ENCODE data around the gene PHF11.

PHF11 gene

DNA sequence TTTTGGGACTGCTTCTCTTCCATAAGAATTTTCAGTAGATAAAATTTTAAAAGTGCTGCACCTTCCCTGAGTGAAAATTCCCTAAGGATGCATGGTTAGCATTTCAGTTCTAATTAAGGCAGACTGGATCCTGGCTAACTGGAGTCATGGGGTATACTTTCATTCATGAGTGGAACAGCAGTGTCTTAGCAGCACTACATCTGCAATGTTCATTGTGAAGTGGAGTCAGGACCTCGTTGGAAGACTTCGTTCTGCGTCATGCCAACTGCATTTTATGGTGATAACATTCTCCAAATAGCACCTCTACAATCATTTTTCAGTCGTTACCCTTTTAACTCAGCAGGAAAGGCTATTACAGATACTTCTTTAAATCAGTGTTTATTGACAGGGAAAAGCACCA is 25.5 kb downstream of the PHF11 start:
- no peak overlapping the region for H3K18ac ChIP-seq (ENCODE audit: low read length)
- H2AFZ ChIP-seq (ENCODE audit: low read length), result no peak overlapping the region
- H2BK15ac ChIP-seq (ENCODE audit: low read length), result no peak overlapping the region
- no peak for DNase-seq (ENCODE audit: low spot score)
- H3K79me1 ChIP-seq (ENCODE audit: low read depth, low read length), result no peaks in the 10 kb centered on the region
- WGBS, 2 donors (ENCODE audit: extremely low coverage in 2 of 2, insufficient read length in 2 of 2, insufficient replicate concordance in 1 of 2), result no CpG with 5 or more reads among the region's 4 CpGs
- no peak overlapping the region for H3K9ac ChIP-seq (ENCODE audit: low read depth, low read length, poor library complexity)
- no peak overlapping the region for H3K4me3 ChIP-seq (ENCODE audit: low read length in 2 of 2)
- H3K23ac ChIP-seq (ENCODE audit: low read depth, low read length, poor library complexity), result no peak overlapping the region
- H3K4ac ChIP-seq (ENCODE audit: low read length), result no peak overlapping the region
- H3K27ac ChIP-seq (replicated peaks; ENCODE audit: low read length), result no peak overlapping the region
- H3K9me3 ChIP-seq (replicated peaks in 1 of 2; ENCODE audit: control insufficient read depth in 2 of 2, insufficient read depth in 1 of 2, low read depth in 1 of 2, low read length in 2 of 2), result no peaks in the 10 kb centered on the region
- H4K8ac ChIP-seq (ENCODE audit: low read depth, low read length), result no peak overlapping the region
- no peak overlapping the region for H4K91ac ChIP-seq (ENCODE audit: low read depth, low read length, poor library complexity)
- H2BK120ac ChIP-seq (ENCODE audit: low read depth, low read length), result no peak overlapping the region
- H3K27me3 ChIP-seq (ENCODE audit: control insufficient read depth in 3 of 3, insufficient read depth in 3 of 3, low read depth in 1 of 3, low read length in 3 of 3), result no peaks in the 10 kb centered on the region
- H2BK12ac ChIP-seq (ENCODE audit: low read length), result no peak overlapping the region
- H3K14ac ChIP-seq (ENCODE audit: low read length), result no peak overlapping the region
- H3K4me2 ChIP-seq (ENCODE audit: insufficient read depth, low read length, poor library complexity, severe bottlenecking), result no peak overlapping the region
- no peak overlapping the region for H2AK5ac ChIP-seq (ENCODE audit: low read depth, low read length)
- no peaks in the 10 kb centered on the region for H3K36me3 ChIP-seq (replicated peaks in 1 of 2; ENCODE audit: control insufficient read depth in 2 of 2, insufficient read depth in 2 of 2, low read length in 2 of 2)
- H3K4me1 ChIP-seq (ENCODE audit: control insufficient read depth in 2 of 2, insufficient read depth in 1 of 2, low read depth in 1 of 2, low read length in 2 of 2), result no peaks in the 10 kb centered on the region
- no peak overlapping the region for H2BK5ac ChIP-seq (ENCODE audit: low read length)

DNA sequence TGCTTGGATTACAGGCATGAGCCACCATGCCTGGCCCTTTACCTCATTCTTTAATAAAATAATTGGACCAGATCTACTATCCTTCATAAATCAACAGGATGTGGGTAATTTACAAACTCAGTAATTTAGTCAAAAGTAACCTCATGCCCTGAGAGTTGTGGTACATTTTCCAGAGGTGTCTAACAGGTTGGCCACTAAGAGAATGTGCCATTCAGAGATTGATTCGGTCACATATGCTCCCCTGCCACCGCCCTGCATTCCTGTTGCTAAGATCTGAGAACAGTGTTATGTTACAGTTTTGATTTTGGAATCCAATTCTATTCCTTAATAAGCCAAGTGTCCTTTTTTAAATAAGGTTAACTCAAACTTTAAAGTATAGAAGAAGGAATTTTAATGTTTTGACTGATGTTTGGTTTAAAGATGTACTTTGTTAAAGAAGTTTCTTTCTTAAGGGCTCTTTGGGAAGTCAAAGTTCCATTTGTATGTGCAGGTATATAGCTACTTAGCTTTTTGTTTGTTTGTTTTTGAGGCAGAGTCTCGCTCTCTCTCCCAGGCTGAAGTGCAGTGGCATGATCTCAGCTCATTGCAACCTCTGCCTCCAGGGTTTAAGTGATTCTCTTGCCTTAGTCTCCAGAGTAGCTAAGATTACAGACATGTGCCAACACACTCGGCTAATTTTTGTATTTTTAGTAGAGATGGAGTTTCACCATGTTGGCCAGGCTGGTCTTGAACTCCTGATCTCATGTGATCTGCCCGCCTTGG is 29.2 kb downstream of the PHF11 start:
- Histone ChIP-seq H3K9me3 (replicated peaks in 1 of 2; ENCODE audit: control insufficient read depth in 2 of 2, insufficient read depth in 1 of 2, low read depth in 1 of 2, low read length in 2 of 2) (no peaks in the 10 kb centered on the region), H3K14ac (ENCODE audit: low read length) (no peak overlapping the region), H2BK12ac (ENCODE audit: low read length) (no peak overlapping the region), H4K91ac (ENCODE audit: low read depth, low read length, poor library complexity) (no peak overlapping the region), H3K4me2 (ENCODE audit: insufficient read depth, low read length, poor library complexity, severe bottlenecking) (no peak overlapping the region), H3K27me3 (ENCODE audit: control insufficient read depth in 3 of 3, insufficient read depth in 3 of 3, low read depth in 1 of 3, low read length in 3 of 3) (no peaks in the 10 kb centered on the region), H2AFZ (ENCODE audit: low read length) (no peak overlapping the region), H2BK120ac (ENCODE audit: low read depth, low read length) (no peak overlapping the region), H2BK15ac (ENCODE audit: low read length) (no peak overlapping the region), H2BK5ac (ENCODE audit: low read length) (no peak overlapping the region), H3K9ac (ENCODE audit: low read depth, low read length, poor library complexity) (no peak overlapping the region), H4K8ac (ENCODE audit: low read depth, low read length) (no peak overlapping the region), H3K36me3 (replicated peaks in 1 of 2; ENCODE audit: control insufficient read depth in 2 of 2, insufficient read depth in 2 of 2, low read length in 2 of 2) (peaks cover 0 to 4% of the 10 kb centered on the region in 2 donors), H3K4me1 (ENCODE audit: control insufficient read depth in 2 of 2, insufficient read depth in 1 of 2, low read depth in 1 of 2, low read length in 2 of 2) (no peaks in the 10 kb centered on the region), H3K4me3 (ENCODE audit: low read length in 2 of 2) (no peak overlapping the region), H3K18ac (ENCODE audit: low read length) (no peak overlapping the region), H3K4ac (ENCODE audit: low read length) (no peak overlapping the region), H2AK5ac (ENCODE audit: low read depth, low read length) (no peak overlapping the region), H3K79me1 (ENCODE audit: low read depth, low read length) (no peaks in the 10 kb centered on the region), H3K23ac (ENCODE audit: low read depth, low read length, poor library complexity) (no peak overlapping the region), H3K27ac (replicated peaks; ENCODE audit: low read length) (no peak overlapping the region)
- DNase-seq (ENCODE audit: low spot score), result no peak
- WGBS, 2 donors (ENCODE audit: extremely low coverage in 2 of 2, insufficient read length in 2 of 2, insufficient replicate concordance in 1 of 2), result no CpG with 5 or more reads among the region's 5 CpGs

DNA sequence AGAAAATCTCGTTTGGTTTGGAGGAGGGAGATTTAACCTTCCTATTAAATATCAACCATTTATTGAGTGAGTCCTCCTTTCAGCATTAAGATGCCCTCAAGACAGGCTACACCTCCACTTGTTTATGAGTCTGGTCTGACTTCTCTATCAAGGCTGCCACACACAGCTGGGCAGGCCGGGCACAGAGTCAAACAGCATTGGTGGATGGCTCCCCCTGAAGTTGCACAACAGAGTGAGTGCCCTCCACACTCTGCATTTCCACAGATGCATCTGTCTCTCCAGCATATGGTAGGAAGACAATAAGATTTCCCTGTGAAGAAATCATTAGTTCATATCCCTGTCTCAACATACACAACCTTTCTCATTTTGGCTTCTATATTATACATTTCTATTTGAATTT is 31.4 kb downstream of the PHF11 start:
- Histone ChIP-seq H3K4me3 (ENCODE audit: low read length in 2 of 2) (no peak overlapping the region), H3K4me2 (ENCODE audit: insufficient read depth, low read length, poor library complexity, severe bottlenecking) (no peak overlapping the region), H3K9ac (ENCODE audit: low read depth, low read length, poor library complexity) (no peak overlapping the region), H2BK15ac (ENCODE audit: low read length) (no peak overlapping the region), H3K9me3 (replicated peaks in 1 of 2; ENCODE audit: control insufficient read depth in 2 of 2, insufficient read depth in 1 of 2, low read depth in 1 of 2, low read length in 2 of 2) (no peaks in the 10 kb centered on the region), H3K4me1 (ENCODE audit: control insufficient read depth in 2 of 2, insufficient read depth in 1 of 2, low read depth in 1 of 2, low read length in 2 of 2) (no peaks in the 10 kb centered on the region), H3K4ac (ENCODE audit: low read length) (no peak overlapping the region), H3K79me1 (ENCODE audit: low read depth, low read length) (no peaks in the 10 kb centered on the region), H3K36me3 (replicated peaks in 1 of 2; ENCODE audit: control insufficient read depth in 2 of 2, insufficient read depth in 2 of 2, low read length in 2 of 2) (peaks cover 0 to 16% of the 10 kb centered on the region in 2 donors), H4K91ac (ENCODE audit: low read depth, low read length, poor library complexity) (no peak overlapping the region), H3K27me3 (ENCODE audit: control insufficient read depth in 3 of 3, insufficient read depth in 3 of 3, low read depth in 1 of 3, low read length in 3 of 3) (no peaks in the 10 kb centered on the region), H3K18ac (ENCODE audit: low read length) (no peak overlapping the region), H2BK120ac (ENCODE audit: low read depth, low read length) (no peak overlapping the region), H3K27ac (replicated peaks; ENCODE audit: low read length) (no peak overlapping the region), H2BK12ac (ENCODE audit: low read length) (no peak overlapping the region), H2AFZ (ENCODE audit: low read length) (no peak overlapping the region), H4K8ac (ENCODE audit: low read depth, low read length) (no peak overlapping the region), H2AK5ac (ENCODE audit: low read depth, low read length) (no peak overlapping the region), H3K14ac (ENCODE audit: low read length) (no peak overlapping the region), H2BK5ac (ENCODE audit: low read length) (no peak overlapping the region), H3K23ac (ENCODE audit: low read depth, low read length, poor library complexity) (no peak overlapping the region)
- WGBS, 2 donors (ENCODE audit: extremely low coverage in 2 of 2, insufficient read length in 2 of 2, insufficient replicate concordance in 1 of 2), result no CpG with 5 or more reads among the region's 2 CpGs
- DNase-seq (ENCODE audit: low spot score), result no peak

DNA sequence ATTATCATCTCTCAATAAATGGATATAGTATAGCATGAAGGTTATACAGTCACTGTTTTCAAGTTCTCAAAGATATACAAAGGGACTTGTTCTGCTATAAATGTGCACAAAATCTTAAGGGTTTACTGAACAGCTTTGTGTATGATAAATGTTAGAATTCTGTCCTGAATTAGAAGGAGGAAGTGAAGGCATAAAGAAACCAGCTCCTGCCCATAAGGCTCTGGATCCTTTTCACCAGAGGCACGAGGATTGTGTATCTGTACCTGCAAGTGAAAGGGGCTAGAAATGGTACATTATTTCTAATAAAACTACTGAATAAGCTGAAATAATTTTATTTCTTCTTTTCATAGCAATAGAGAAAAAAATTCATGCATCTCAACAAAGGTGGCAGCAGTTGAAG is 32.4 kb downstream of the PHF11 start:
- Histone ChIP-seq H3K4me2 (ENCODE audit: insufficient read depth, low read length, poor library complexity, severe bottlenecking) (no peak overlapping the region), H3K9me3 (replicated peaks in 1 of 2; ENCODE audit: control insufficient read depth in 2 of 2, insufficient read depth in 1 of 2, low read depth in 1 of 2, low read length in 2 of 2) (no peaks in the 10 kb centered on the region), H2AK5ac (ENCODE audit: low read depth, low read length) (no peak overlapping the region), H2BK5ac (ENCODE audit: low read length) (no peak overlapping the region), H4K8ac (ENCODE audit: low read depth, low read length) (no peak overlapping the region), H3K14ac (ENCODE audit: low read length) (no peak overlapping the region), H2AFZ (ENCODE audit: low read length) (no peak overlapping the region), H2BK12ac (ENCODE audit: low read length) (no peak overlapping the region), H3K4ac (ENCODE audit: low read length) (no peak overlapping the region), H3K23ac (ENCODE audit: low read depth, low read length, poor library complexity) (no peak overlapping the region), H3K79me1 (ENCODE audit: low read depth, low read length) (no peaks in the 10 kb centered on the region), H2BK120ac (ENCODE audit: low read depth, low read length) (no peak overlapping the region), H4K91ac (ENCODE audit: low read depth, low read length, poor library complexity) (no peak overlapping the region), H3K18ac (ENCODE audit: low read length) (no peak overlapping the region), H3K4me1 (ENCODE audit: control insufficient read depth in 2 of 2, insufficient read depth in 1 of 2, low read depth in 1 of 2, low read length in 2 of 2) (no peaks in the 10 kb centered on the region), H3K27me3 (ENCODE audit: control insufficient read depth in 3 of 3, insufficient read depth in 3 of 3, low read depth in 1 of 3, low read length in 3 of 3) (no peaks in the 10 kb centered on the region), H3K27ac (replicated peaks; ENCODE audit: low read length) (no peak overlapping the region), H2BK15ac (ENCODE audit: low read length) (no peak overlapping the region), H3K9ac (ENCODE audit: low read depth, low read length, poor library complexity) (no peak overlapping the region), H3K4me3 (ENCODE audit: low read length in 2 of 2) (no peak overlapping the region), H3K36me3 (replicated peaks in 1 of 2; ENCODE audit: control insufficient read depth in 2 of 2, insufficient read depth in 2 of 2, low read length in 2 of 2) (peaks cover 0 to 20% of the 10 kb centered on the region in 2 donors)
- no peak for DNase-seq (ENCODE audit: low spot score)
- WGBS, 2 donors (ENCODE audit: extremely low coverage in 2 of 2, insufficient read length in 2 of 2, insufficient replicate concordance in 1 of 2), result no CpG with 5 or more reads among the region's 1 CpG
